T-helper 22 cell (primary cell): Measurements from ENCODE around the gene FLYWCH1.
A peak's percentile ranks its signal among the peaks of the same experiment; 100 is the strongest.

Source experiments
- DNase-seq: peaks from one replicate; pipeline ENCODE4 v3.0.0-alpha.2; 2020; ENCODE audit warnings: low read depth

FLYWCH1 gene

GRCh38 chr16:2968738-2969544 lies 57.2 kb downstream of the FLYWCH1 start, which contains the start of gene PAQR4:
TSS of gene PAQR4 (plus strand) at chr16:2969348. CDS start at chr16:2969675, 327 bp downstream.
- DNase-seq, result peak; percentile 60

- DNase-seq, result peak; percentile 49
Measured at GRCh38 chr16:2969545-2970521, 58.1 kb downstream of the FLYWCH1 start.

GRCh38 chr16:2970563-2970962 lies 58.8 kb downstream of the FLYWCH1 start:
- no peak for DNase-seq

- no peak for DNase-seq
Measured at GRCh38 chr16:2971134-2971984, 59.6 kb downstream of the FLYWCH1 start.

GRCh38 chr16:2971985-2972784 lies 60.5 kb downstream of the FLYWCH1 start:
- DNase-seq, result no peak

- no peak for DNase-seq
Measured at GRCh38 chr16:2973093-2973492, 61.4 kb downstream of the FLYWCH1 start.

- no peak for DNase-seq
Measured at GRCh38 chr16:2973605-2974318, 62.0 kb downstream of the FLYWCH1 start.

GRCh38 chr16:2974319-2975056 lies 62.8 kb downstream of the FLYWCH1 start:
- no peak for DNase-seq

- DNase-seq, result no peak
Measured at GRCh38 chr16:2975161-2975795, 63.5 kb downstream of the FLYWCH1 start.

GRCh38 chr16:2976201-2976600 lies 64.5 kb downstream of the FLYWCH1 start:
- no peak for DNase-seq

GRCh38 chr16:2976673-2977072 lies 64.9 kb downstream of the FLYWCH1 start:
- no peak for DNase-seq

- DNase-seq, result no peak
Measured at GRCh38 chr16:2977440-2977839, 65.7 kb downstream of the FLYWCH1 start.

- no peak for DNase-seq
Measured at GRCh38 chr16:2979669-2980226, 68.0 kb downstream of the FLYWCH1 start.

GRCh38 chr16:2980227-2981176 lies 68.8 kb downstream of the FLYWCH1 start, which contains the start of gene PKMYT1:
TSS of gene PKMYT1 (minus strand) at chr16:2980446. CDS start at chr16:2979657, 789 bp downstream.
- peak; percentile 84 for DNase-seq

- DNase-seq, result no peak
Measured at GRCh38 chr16:2981177-2981898, 69.6 kb downstream of the FLYWCH1 start.

- DNase-seq, result no peak
Measured at GRCh38 chr16:2981899-2982250, 70.1 kb downstream of the FLYWCH1 start.

GRCh38 chr16:2982402-2982801 lies 70.7 kb downstream of the FLYWCH1 start:
- no peak for DNase-seq
